Sciatic nerve (tissue), 1 donor: Measurements from ENCODE around the gene ST7. TPM values are rescaled to one million over a fixed set of nuclear protein-coding genes. Genes with fewer than 3 reads are reported as not detected.

Source experiments
- microRNA-seq: library from miRNA; unstranded; fragments of <30 nt; microRNA quantifications from one replicate; pipeline ENCODE4 v1.2.0, GENCODE V29; 2020
- total RNA-seq: library from RNA; stranded (reverse); fragmentation: NEBNext Ultra II Directional; extraction: Animal tissue kit (Norgen Biotek cat#: 25700); gene quantifications from one replicate; pipeline ENCODE4 v1.2.1, GENCODE V29; 2021
- donor health status: DM: no; HTN: no; CAD: no.

Gene ST7
- total RNA-seq, 1 donor from 2014 or later: 19.7 TPM

Small RNA genes lying within 50 kb of the gene (microRNA-seq; reads per million reads assigned to microRNA genes)
- gene MIR6132: not detected

Other genes starting within 250 kb of the ST7 start
- 198 TPM for gene CAPZA2, start 90.9 kb upstream of the ST7 start, total RNA-seq